Sigmoid colon (tissue), 4 donors: ENCODE measurements around the gene DSCAML1.

ENCODE experiments used
- EP300 ChIP-seq, 4 donors: sonication (generic); formaldehyde crosslinking; IDR thresholded peaks; one replicate each; pipeline ENCODE4 v1.6.1; 2017; ENCODE audit warnings: antibody characterized with exemption in 4 of 4
- POLR2A ChIP-seq, 2 donors: fragments of 450-650 bp; IDR thresholded peaks; one replicate each; pipeline ENCODE4 v1.6.1; 2016; ENCODE audit warnings: antibody characterized with exemption in 2 of 2, mild to moderate bottlenecking in 2 of 2, moderate library complexity in 2 of 2
- POLR2AphosphoS5 ChIP-seq, 4 donors: sonication (generic); formaldehyde crosslinking; IDR thresholded peaks; one replicate each; pipeline ENCODE4 v1.6.1; 2017; ENCODE audit warnings: antibody characterized with exemption in 4 of 4
- TF ChIP-seq, protein P1 (sequence below), 4 experiments: fragments of 450-650 bp in 3 of 4; fragments of 200-600 bp in 1 of 4; IDR thresholded peaks; one replicate each; pipeline ENCODE4 v1.5.1; 2016 to 2019; ENCODE audit warnings: antibody characterized with exemption in 4 of 4, mild to moderate bottlenecking in 3 of 4, moderate library complexity in 2 of 4

DNA sequence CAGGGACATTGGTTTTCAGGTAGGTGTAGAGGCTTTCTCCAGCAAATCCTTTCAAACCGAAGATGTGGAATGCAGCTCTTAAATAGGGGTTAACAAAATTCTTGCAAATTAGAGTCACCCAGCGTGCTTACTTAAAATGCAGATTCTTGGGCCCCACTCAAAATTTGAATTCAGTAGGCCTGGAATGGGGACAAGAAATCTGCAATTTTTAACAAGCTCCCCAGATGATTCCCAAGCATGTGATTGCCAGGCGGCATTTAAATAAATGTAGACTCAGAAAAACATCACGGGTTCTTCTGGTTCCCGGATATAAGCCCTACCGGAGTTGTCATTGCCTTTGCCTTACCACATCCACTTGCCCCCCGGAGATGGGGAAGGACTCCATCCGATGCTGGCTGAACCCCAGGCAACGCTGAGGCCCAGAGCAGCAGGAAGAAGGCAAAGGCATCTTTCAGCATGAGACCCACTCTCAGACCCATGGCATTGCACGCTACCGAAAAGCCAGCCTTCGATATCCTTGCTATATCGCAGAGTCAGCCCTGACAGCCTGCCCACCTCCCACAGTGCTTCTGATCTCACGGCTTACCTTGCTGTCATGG lies 134.2 kb downstream of the DSCAML1 start:
- TF ChIP-seq, protein P1, sequence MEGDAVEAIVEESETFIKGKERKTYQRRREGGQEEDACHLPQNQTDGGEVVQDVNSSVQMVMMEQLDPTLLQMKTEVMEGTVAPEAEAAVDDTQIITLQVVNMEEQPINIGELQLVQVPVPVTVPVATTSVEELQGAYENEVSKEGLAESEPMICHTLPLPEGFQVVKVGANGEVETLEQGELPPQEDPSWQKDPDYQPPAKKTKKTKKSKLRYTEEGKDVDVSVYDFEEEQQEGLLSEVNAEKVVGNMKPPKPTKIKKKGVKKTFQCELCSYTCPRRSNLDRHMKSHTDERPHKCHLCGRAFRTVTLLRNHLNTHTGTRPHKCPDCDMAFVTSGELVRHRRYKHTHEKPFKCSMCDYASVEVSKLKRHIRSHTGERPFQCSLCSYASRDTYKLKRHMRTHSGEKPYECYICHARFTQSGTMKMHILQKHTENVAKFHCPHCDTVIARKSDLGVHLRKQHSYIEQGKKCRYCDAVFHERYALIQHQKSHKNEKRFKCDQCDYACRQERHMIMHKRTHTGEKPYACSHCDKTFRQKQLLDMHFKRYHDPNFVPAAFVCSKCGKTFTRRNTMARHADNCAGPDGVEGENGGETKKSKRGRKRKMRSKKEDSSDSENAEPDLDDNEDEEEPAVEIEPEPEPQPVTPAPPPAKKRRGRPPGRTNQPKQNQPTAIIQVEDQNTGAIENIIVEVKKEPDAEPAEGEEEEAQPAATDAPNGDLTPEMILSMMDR (IDR thresholded peaks at IDR 0.05), result no peak
- TF ChIP-seq POLR2AphosphoS5 (IDR thresholded peaks at IDR 0.05) (no peak), POLR2A (IDR thresholded peaks at IDR 0.05) (no peak), EP300 (IDR thresholded peaks at IDR 0.05) (no peak)
